GM19397 (cell line): ENCODE measurements around the gene TNFSF10.
"Not testable (repeated sequence)": the region's sequence is repeated elsewhere in the genome, so short reads cannot be mapped to it uniquely, and the experiment has no call there.

Source experiments
- ATAC-seq: cut with Tn5 transposase; IDR thresholded peaks from one replicate; pipeline ENCODE4 v1.9.1; 2021; ENCODE audit warnings: mild to moderate bottlenecking, moderate library complexity; ENCODE audit not compliant: unreplicated experiment

Gene TNFSF10

GRCh38 chr3:172522871-172523818 lies at the start of gene TNFSF10:
TSS of gene TNFSF10 (minus strand) at chr3:172523430. CDS start at chr3:172523384, 46 bp downstream.
- peak; percentile 83 for ATAC-seq

DNA sequence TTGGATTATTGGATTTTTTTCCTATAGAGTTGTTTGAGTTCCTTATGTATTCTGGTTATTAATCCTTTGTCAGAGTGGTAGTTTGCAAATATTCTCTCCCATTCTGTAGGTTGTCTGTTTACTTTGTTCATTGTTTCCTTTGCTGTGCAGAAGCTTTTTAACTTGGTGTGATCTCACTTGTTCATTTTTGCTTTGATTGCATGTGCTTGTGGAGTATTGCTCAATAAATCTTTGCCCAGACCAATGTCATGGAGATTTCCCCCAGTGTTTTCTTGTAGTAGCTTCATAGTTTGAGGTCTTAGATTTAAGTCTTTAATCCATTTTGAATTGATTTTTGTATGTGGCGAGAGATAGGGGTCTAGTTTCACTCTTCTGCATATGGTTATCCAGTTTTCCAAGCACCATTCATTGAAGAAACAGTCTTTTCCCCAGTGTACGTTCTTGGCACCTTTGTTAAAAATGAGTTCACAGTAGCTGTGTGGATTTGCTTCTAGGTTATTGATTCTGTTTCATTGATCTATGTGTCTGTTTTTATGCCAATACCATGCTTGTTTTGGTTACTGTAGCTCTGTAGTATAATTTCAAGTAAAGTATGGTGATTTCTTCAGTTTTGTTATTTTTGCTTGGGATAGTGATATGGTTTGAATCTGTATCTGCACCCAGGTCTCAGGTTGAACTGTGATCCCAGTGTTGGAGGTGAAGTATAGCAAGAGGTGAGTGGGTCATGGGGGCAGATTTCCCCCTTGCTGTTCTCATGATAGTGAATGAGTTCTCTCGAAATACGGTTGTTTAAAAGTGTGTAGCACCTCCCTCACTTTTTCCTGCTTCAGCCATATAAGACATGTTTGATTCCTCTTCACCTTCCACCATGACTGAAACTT lies 46.1 kb upstream of the TNFSF10 start:
- ATAC-seq, result no peak

DNA sequence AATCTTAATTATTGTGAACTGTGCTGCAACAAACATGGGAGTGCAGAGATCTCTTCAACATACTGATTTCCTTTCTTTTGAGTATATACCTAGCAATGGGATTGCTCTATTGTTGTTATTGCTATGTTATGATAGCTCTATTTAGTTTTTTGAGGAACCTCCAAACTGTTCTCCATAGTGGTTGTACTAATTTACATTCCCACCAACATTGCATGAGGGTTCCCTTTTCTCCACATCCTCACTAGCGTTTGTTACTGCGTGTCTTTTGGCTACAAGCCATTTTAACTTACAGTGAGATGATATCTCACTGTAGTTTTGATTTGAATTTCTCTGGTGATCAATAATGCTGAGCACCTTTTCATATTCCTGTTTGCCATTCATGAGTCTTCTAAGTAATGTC lies 45.5 kb upstream of the TNFSF10 start:
- ATAC-seq, result no peak

- ATAC-seq, result not testable (repeated sequence)
Measured at GRCh38 chr3:172566785-172567184, 43.6 kb upstream of the TNFSF10 start.

DNA sequence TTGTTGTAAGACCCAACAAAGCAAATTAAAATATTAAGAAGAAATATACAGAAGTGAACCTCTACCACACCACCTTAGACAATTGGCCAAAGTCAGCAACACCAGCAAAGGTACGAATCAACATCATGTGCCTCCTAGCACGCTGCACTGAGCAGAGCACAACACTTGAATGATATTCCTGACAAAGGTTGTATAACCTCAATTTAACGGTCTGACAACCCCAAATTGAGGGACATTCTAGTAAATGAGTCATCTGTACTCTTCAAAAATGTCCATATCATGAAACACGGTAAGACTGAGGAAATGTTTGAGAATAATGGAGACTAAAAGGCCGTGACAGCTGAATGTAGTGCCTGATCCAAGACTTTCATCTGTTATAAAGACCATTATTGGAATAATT lies 41.3 kb upstream of the TNFSF10 start:
- no peak for ATAC-seq

DNA sequence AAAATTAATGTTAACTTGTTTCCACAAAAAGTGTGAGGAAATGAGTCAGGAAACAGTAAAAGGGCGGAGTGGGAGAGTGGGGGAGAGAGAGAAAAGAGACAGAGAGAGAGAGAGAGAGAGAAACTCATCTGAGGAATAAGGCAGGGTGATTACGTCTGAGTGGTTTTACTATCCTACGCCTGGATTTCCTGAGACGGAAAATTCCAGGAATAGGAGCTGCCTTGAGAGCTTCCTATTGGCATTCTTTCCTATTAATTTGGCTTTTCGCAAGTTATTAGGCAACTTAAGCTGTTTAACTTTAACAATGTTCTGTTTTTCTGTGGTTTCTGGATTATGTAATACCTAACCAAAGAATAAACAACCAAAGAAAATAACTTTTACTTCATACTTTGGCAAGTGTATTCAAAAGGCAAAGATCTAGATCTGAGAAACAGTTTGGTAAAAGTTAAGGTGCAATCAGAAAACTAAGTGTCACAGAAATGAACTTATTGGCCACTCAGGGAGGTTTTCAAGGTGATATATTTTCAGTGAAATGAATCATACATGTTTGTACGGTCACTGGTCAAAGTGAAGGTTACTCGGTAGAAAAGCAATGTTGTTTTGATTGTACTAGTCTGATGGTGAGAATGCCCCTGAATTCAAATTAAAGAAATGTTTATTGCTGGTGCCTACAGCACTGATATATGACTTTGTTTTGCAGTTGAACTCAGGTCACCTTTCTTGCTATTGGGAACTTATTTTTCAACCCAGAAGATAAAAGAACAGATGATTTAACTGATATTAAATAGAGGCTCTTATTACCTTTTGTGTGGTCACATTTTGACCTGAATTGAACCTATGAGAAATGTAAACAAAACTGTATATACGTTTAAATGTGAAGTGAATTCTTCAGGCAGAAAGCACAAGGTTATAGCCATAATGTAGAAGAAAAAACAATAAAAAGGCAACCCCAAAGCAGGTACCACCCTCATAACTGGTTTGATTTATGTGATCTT lies 39.9 kb upstream of the TNFSF10 start:
- peak; percentile 42 for ATAC-seq

GRCh38 chr3:172561897-172562640 lies 38.8 kb upstream of the TNFSF10 start:
- ATAC-seq, result no peak

DNA sequence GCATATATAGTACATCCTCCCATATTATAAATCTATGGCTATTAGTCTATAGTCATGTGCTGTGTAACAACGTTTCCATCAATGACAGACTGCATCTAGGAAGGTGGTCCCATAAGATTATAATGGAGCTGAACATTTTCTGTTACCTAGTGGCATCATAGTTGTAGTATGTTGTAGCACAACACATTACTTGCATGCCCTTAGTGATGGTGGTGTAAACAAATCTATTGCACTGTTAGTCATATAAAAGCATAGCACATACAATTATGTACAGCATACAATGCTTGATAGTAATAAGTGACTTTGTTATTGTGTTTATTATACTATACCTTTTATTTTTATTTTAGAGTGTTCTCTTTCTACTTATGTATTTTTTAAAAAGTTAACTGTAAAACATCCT lies 37.4 kb upstream of the TNFSF10 start:
- ATAC-seq, result no peak

DNA sequence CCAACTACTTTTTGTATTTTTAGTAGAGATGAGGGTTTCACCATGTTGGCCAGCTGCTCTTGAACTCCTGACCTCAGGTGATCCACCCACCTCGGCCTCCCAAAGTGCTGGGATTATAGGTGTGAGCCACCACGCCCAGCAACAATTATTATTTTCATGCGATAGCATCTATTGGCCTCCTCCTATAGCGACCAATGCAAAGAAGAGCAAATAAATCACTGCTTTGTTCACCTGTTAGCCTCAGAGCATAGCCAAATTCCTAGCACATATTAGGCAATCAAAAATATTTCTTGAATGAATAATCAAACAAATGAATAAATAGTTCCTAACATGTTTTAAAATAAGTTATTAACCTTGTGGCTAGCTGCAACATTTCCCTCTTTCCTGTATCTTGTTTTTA lies 36.8 kb upstream of the TNFSF10 start:
- ATAC-seq, result no peak

- no peak for ATAC-seq
Measured at GRCh38 chr3:172559020-172559419, 35.8 kb upstream of the TNFSF10 start.

DNA sequence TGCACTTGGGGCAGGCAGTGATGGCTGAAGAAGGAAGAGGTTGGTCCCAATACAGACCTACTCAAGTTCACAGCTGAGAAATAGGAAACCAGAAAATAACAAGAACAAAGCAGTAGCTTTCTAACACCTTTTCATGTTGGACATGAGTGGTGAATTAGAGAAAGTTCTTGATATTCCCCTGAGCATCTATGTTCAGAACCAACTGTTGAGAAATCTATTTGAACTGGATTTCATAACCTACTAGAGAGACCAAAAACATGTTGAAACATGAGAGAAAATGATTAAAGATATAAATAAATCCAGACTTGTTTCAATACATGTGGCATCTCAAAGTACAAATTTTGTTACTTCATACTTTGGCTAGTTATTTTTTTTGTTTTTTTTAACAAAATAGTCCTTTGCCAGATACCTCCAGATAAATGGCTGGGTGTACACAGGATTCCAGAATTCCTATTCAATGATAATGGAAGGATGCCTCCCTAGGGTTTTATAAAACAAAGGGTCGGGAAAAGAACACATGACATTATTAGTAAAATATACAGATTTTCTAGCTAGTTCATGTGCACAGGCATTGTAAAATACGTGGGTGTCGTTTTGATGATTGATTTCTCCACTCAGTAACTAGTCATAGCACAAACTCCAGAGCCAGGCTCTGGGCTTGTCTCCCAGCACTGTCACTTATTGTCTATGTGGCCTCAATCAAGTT lies 34.4 kb upstream of the TNFSF10 start:
- ATAC-seq, result no peak

DNA sequence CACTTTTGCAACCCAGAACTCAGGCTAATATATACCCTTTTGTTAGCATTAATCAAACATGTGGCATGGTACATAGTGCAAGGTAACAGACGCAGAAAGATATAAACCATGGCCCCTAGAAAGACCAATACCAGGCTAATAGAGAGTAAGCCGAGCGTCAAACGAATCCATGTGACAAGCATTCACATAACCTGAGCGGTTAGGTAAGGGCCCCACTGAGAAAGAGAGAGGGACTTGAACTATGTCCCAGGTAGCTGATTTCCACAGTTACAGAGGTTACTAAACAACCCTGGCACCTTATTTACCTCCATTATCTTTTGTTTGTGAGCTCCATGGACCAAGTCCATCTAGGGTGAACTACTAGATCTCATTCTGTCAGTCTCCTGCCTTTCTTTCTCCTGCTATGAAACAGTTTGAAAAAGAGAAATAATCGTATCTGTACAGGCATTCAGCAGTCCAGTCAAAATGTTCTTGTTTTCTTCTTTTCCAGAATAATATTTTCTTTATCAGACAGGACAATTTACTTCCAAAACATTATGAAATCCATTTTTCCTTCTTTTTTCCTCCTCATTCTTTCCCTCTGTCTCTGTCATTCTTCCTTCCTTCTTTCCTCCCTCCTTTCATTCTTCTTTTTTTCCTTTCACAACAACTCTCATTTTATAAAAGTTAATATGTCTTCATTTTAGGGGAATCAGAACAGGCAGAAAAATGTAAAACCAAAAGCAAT lies 30.5 kb upstream of the TNFSF10 start:
- ATAC-seq, result no peak

GRCh38 chr3:172552607-172553006 lies 29.4 kb upstream of the TNFSF10 start:
- ATAC-seq, result no peak

- no peak for ATAC-seq
Measured at GRCh38 chr3:172551874-172552273, 28.6 kb upstream of the TNFSF10 start.

DNA sequence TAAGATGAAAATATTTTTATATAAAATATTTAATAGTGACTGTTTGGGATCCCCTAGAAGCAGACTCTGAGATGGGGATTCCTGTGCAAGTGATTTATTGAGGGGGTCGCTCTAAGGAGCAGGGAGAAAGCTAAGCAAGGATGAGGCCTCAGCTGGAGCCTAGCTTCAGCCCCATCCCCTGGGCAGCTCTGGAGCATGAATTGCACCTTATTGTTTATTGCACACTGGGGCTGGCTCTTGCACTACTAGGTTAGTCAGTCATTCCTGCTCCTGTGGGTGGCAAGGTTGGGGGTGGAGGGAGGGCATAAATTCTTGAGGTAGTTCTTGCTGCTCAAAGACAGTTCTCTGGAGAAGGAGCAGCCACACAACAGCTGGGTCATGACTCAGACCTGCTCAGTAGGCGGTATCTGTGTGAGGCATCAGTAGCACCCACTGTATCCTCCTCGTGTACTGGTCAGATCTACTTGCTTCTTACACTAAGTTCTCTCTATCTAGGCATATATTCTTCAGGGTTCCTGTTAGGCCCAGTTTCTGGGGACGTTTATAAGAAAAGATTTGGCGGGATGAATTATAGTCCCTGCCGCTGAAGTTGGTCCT lies 27.2 kb upstream of the TNFSF10 start:
- ATAC-seq, result peak; percentile 52

DNA sequence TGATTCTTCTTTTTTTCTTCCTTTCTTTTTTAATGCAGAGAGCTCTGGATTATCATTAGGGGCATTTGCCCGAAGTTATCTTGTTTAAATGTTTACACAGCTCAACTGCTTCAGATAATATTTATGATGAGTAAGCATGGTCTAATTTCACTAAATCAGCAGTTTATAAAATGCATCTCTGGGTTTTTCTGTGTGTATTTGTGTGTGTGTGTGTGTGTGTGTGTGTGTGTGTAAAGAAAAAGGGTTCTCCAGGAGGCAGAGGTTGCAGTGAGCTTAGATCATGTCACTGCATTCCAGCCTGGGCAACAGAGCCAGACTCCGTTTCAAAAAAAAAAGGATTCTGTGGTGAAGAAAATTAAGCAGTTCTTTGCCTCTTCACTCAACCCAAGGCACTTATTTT lies 25.9 kb upstream of the TNFSF10 start:
- no peak for ATAC-seq

DNA sequence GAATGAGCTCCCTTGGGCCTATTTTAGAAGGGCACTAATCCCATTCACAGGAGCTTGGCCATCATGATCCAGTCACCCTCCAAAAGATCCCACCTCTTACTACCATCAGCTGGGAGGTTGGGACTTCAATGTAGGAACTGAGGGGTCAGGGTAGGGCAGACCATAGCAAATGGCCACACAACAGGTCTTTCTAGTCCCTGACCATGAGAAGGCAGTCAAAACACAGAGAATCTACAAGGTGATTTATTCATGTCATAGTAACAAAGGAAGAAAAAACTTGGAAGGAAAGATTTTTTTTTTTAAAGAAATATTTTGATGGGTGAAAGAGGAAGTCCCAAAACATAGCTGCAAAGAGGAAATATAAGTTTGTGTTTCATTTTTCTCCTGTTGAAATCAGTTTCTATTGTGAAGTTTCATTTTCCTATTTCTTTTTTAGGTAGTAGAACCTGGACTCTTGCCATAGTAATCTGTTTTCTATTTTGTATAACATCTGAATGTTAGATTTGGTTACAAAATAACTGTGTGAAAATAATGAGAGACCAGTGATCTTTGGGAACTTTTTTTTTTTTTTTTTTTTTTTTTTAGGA lies 23.5 kb upstream of the TNFSF10 start:
- no peak for ATAC-seq

DNA sequence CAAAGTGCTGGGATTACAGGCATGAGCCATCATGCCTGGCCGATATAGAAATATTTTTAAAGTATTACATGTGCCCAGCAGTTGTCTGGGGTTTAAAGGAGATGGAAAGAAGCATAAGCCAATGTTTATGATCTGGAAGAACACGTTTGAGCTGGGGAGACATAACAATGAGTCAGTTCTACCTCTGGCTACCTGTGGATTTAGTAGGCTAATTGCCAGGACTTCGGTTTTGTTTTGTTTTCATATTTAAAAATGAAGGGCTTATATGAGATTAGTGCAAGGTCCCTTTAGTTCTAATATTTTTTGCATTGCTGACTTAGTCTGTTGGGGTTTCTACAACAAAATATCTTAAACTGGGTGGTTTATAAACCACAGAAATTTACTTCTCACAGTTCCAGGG lies 22.9 kb upstream of the TNFSF10 start:
- no peak for ATAC-seq
